GM21528 (cell line): ENCODE data around the gene ANKRD2.

Experiments used
- ATAC-seq: cut with Tn5 transposase; IDR thresholded peaks from one replicate; pipeline ENCODE4 v1.9.1; 2021; ENCODE audit warnings: mild to moderate bottlenecking, moderate library complexity; ENCODE audit not compliant: unreplicated experiment, low FRiP score

Gene ANKRD2

DNA sequence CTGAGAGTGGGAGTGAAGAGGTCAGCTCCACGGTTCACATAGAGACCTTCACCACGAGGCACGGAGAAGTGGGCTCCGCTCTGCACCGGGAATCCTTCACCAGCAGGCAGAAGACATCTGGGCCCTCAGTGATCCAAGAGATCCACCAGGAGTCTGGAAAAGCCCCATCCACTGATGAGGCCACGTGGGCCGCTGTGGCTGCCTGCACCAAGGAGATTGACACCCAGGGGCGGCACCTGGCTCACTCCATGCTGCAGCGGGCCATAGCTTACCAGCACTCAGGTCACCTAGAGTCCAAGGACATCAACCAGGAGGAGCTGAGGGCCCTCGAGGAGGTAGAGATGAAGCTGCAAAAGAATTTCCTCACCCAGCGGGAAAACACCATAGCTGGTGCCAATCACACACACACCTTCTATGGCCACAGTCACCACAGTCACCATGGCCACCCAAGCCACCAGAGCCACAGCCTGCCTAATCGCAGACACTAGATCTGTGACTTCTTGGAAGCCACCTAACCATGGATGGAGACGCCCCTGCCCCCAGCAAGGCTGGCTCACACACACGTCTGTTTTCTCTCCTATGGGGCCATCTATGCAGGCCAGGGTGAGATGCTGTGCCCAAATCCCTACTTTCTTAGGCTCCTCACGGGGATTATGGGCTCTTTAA, 17.6 kb downstream of the ANKRD2 start:
- no peak for ATAC-seq

DNA sequence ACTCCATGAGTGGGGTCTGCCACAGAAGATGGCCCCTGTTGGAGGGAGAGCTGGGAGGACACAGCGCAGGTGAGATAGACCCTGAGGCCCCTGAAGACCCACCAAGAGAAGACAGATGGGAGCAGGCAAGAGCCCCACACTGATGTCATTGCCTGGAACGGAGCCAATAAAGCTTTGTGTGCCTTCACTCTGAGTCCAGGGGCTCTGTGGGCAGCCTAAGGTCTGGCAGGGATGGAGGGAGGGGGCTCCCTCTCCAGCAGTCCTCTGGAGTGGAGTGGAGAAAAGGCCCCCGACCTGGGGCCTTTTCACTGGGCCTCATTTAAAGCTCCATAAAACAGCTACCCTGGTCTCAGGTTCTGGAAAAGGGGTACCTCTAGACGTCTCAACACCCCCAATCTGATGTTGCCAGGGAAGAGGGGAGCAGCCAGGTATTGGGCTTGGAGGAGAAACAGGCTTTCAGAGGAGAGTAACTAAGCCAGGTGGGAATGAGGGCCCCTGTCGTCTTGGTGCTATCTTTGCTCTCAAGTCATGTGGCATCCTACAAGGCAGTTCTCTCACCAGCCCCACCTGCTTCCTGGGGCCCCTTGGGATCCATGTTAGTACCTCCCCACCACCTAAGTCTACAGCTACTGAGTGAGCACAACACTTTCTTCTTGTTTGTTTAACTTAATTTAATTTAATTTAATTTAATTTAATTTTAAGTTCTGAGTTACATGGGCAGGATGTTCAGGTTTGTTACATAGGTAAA, 18.3 kb downstream of the ANKRD2 start:
- ATAC-seq = no peak

DNA sequence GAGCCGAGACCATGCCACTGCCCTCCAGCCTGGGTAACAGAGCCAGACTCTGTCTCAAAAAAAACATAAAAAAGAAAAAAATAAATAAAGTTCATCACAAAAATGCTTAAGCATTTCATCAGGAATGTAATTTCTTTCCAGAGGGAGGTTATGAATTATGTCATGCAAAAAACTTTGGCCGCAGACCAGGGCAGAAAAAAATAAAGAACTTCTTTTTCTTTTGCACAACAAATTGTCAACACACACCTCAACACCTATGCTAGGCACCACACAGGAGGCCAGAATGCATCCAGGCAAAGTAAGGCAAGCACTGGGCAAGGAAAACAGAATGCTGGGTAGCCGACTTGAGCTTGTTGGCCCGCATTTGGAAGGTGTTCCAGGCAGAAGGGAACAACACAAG, 20.8 kb downstream of the ANKRD2 start:
- ATAC-seq = no peak

DNA sequence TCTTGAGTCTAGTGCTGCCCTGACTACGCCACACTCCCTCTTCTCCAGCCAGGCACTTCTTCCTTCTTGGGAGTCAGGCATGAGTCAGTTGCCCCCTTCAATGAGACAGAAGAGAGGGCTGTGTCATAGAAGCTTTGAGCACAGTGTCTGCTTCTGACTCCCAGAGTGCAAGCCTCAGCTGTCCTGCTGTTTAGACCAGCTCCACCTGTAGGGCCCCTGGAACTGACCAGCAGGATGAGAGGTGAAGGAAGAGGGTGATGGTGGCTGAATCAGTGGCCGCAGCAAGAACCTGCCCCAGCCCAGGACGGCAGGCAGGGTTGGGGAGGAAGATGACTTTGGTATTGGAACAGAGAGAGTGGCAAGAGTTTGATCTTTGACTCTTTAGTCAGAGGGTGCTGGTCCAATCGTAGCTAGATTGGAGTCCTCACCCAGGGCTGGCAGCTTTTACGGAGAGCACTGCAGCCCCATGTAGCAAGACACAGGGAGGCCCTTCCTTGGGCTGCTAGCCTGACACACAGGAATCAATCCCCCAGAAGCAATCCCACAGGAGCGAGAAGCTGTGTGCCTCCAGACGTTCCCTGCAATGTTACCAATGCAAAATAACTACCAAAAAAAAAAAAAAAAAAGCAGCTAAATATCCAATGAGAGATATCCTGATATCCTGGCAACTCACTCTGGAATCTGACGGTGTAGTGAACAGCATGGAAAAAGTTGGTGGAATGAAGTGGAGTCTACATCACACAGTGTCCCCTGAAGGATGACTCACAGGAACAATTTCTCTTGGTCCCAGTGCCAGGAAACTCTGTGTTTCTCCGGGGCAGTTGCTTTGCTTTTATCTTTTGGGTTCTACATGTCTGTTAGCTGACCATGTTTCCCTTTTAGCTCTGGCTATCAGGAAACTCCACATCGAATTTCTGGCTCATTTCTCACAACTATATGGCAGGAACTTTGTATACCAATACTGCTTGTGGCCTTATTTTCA, 23.8 kb downstream of the ANKRD2 start:
- ATAC-seq = no peak

DNA sequence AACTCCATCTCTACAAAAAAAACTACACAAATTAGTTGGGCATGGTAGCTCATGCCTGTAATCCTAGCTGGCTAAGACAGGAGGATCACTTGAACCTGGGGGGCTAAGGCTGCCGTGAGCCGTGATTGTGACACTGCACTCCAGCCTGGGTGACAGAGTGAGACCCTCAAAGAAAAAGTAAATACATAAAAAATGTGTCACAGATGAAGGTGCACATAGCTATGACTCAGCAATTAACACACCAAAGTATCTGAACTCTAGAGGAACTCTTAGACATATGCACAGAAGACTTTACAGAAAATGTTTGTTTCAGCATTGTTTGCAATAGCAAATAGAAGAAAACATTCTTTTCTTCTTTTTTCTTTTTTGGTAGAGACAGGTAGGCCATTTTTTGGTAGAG, 25.2 kb downstream of the ANKRD2 start:
- no peak for ATAC-seq

DNA sequence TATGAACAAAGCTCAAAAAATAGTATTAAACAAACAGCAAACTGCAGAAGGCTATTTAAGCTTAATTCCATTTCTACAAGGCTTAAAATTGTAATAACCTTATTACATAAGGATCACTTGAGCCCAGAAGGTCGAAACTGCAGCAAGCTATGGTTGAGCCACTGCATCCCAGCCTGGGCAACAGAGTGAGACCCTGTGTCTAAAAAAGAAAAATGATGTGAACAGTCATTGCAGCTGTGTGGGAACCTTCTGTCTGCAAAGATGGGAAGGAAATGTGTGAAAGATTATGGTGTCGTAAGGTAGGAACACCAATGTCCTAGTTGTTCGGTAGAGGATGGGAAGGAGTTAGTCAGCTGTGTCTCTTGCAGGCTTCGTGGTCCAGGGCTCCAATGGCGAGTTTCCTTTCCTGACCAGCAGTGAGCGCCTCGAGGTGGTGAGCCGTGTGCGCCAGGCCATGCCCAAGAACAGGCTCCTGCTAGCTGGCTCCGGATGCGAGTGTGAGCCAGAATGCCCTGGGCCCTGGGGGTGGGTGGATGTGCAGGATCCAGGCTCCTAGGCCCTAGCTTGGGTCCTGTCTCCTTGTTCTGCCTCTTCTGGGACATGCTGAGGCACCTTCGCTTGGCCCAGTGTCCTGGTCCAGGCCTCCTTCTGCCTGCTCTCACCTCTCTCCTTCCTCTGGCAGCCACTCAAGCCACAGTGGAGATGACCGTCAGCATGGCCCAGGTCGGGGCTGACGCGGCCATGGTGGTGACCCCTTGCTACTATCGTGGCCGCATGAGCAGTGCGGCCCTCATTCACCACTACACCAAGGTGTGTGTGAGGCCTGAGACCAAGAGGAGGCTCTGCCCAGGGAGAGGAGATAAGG, 26.1 kb downstream of the ANKRD2 start:
- ATAC-seq = no peak

- no peak for ATAC-seq
Measured at GRCh38 chr10:97599272-97599619, 26.7 kb downstream of the ANKRD2 start.

- no peak for ATAC-seq
Measured at GRCh38 chr10:97600616-97601015, 28.0 kb downstream of the ANKRD2 start.

- no peak for ATAC-seq
Measured at GRCh38 chr10:97601268-97602215, 29.0 kb downstream of the ANKRD2 start.

DNA sequence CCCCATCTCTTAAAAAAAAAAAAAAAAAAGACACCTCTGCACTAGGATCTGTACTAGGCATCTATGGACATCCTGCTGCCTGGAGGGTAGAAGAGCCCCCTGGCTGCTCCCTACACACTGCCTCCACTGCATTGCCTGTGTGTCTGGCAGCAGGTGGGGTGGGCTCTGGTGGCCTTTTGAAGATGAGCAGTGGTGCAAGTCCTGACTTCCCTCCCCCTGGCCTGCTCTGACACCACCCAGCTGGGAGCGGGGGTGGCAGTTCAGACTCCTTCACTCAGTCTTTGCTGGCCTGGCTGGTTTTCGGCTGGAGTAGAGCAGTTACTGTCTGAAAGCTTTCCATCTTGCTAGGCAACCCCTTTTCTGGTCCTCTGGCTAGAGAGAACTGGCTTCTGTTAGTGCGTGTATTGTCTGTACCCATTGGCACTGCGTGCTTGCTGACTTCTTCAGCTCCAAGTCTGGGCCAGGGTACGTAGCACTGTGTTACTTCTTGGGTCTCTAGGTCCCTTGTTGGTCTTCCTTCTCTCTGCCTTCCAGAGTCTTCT, 34.6 kb downstream of the ANKRD2 start:
- ATAC-seq = no peak

GRCh38 chr10:97608991-97609561, 36.5 kb downstream of the ANKRD2 start:
- no peak for ATAC-seq

- no peak for ATAC-seq
Measured at GRCh38 chr10:97611473-97611872, 38.9 kb downstream of the ANKRD2 start.

DNA sequence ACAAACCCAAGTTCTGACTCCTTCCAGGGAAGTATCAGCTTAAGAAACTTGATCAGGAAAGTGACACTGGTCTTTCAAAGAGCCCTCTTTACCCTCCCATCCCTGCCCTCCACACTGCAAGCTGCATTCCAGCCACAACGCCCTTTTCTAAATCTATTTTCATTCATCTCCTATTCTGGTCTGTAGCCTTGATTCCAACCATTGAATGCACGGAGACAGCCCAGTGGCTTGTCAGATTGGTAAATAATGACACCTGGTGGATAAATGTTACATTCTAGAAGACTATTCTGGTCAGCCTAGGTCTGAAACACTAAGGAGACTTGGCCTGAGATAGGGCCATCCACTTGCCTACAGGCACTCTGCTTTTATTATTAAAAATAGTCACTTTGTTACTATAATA, 39.8 kb downstream of the ANKRD2 start:
- no peak for ATAC-seq

GRCh38 chr10:97618285-97618684, 45.7 kb downstream of the ANKRD2 start:
- no peak for ATAC-seq

DNA sequence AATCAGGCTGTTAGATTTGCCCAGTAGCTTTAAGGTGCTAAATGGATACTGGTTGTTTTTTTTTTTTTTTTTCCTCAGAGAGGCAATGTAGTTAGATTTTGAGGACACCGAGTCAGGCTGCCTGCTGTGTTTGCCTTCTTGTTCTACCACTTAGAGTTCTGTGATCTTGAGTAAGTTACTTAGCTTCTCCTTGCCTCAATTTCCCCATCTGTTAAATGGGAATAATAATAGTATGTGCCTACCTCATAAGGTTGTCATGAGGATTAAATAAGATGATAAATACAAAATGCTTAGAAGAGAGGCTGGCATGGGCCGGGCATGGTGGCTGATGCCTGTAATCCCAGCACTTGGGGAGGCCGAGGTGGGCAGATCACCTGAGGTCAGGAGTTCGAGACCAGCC, 46.2 kb downstream of the ANKRD2 start:
- no peak for ATAC-seq

DNA sequence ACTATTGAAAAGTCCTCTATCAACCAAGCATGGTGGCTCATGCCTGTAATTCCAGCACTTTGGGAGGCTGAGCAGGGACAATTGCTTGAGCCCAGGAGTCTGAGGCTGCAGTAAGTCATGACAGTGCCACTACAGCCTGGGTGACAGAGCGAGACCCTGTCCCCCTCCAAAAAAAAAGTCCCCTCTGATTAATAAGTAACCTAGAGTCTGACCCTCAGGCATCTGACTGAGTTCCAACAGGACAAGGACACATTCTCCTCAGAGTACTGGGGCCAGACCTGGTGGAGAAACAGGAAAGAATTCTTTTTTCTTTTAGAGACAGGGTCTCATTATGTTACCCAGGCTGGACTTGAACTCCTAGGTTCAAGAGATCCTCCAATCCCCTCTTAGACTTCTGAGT, 50.7 kb downstream of the ANKRD2 start:
- ATAC-seq = no peak

GRCh38 chr10:97627731-97628130, 55.2 kb downstream of the ANKRD2 start:
- no peak for ATAC-seq

GRCh38 chr10:97628228-97628627, 55.6 kb downstream of the ANKRD2 start:
- no peak for ATAC-seq

DNA sequence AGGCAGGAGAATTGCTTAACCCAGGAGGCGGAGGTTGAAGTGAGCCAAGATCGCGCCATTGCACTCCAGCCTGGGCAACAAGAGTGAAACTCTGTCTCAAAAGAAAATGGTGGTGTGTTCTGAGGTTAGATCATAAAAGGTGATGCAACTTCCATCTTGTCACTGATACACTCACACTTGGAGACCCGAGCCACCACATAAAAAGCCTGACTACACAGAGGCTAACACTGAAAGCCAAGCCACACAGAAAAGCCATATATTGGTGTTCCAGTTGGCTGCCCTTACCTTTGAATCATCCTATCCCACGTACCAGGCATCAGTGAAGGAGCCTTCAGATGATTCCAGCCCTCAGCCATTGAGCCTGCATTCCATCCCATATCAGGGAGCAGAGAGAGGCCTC, 56.7 kb downstream of the ANKRD2 start:
- no peak for ATAC-seq
